Colonic mucosa (tissue), 4 donors: ENCODE results near the gene KLLN. TPM values are rescaled to one million over a fixed set of nuclear protein-coding genes. Genes with fewer than 3 reads are reported as not detected.
A peak's percentile ranks its signal among the peaks of the same experiment; 100 is the strongest.

Experiments used
- DNase-seq: peaks from one replicate; pipeline ENCODE4 v3.0.0-alpha.2; 2020
- H3K27ac ChIP-seq: fragments of 200-600 bp; one replicate; pipeline ENCODE4 v1.8.0; 2021
- H3K27me3 ChIP-seq: fragments of 200-600 bp; one replicate; pipeline ENCODE4 v1.8.0; 2021
- H3K36me3 ChIP-seq: fragments of 200-600 bp; one replicate; pipeline ENCODE4 v1.8.0; 2021
- H3K4me1 ChIP-seq: fragments of 200-600 bp; one replicate; pipeline ENCODE4 v1.8.0; 2021; ENCODE audit warnings: mild to moderate bottlenecking
- H3K4me3 ChIP-seq: fragments of 200-600 bp; one replicate; pipeline ENCODE4 v1.8.0; 2021
- H3K9ac ChIP-seq, 2 donors: one replicate each; pipeline ENCODE4 v1.7.0; 2013; ENCODE audit warnings: control low read depth in 2 of 2, low read depth in 2 of 2, low read length in 2 of 2
- H3K9me3 ChIP-seq: fragments of 200-600 bp; one replicate; pipeline ENCODE4 v1.8.0; 2021
- intact Hi-C: fragments of 100-400 bp; cut with DNase I; formaldehyde crosslinking; loops from one replicate; pipeline ENCODE4 v1.14.1; 2022
- total RNA-seq, 2 donors: library from RNA; stranded (reverse); fragmentation: NEBNext Ultra II Directional in 1 of 2; extraction: Animal tissue kit (Norgen Biotek cat#: 25700) in 1 of 2; gene quantifications; one replicate each; pipeline ENCODE4 v1.2.1, GENCODE V29; 2021
- TF ChIP-seq, protein P1 (sequence below): fragments of 200-600 bp; IDR thresholded peaks from one replicate; pipeline ENCODE4 v1.8.0; 2022; ENCODE audit warnings: antibody characterized with exemption, mild to moderate bottlenecking
- donor health status: healthy.
- donor health status: DM: no; HTN: no; CAD: no.
- donor health status: DM: no; HTN: no; CAD: no.

The KLLN gene
- total RNA-seq, 2 donors from 2014 or later: 1.0 to 1.8 TPM

DNA sequence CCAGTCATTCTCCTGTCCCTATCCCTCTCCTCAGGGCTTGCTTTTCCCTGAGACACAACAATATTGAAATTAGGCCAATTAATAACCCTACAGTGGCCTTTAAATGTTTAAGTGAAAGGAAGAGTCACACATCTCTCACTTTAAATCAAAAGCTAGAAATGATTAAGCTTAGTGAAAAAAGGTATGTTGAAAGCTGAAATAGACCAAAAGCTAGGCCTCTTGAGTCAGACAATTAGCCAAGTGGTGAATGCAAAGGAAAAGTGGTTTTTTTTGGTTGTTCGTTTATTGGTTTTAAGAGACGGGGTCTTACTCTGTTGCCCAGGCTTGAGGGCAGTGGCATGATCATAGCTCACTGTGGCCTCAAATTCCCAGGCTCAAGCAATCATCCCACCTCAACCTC lies 35.7 kb downstream of the KLLN start:
- Histone ChIP-seq H3K9ac (no peak overlapping the region), H3K36me3 (no peaks in the 10 kb centered on the region), H3K4me3 (no peak overlapping the region), H3K27ac (no peak overlapping the region), H3K9me3 (no peaks in the 10 kb centered on the region), H3K4me1 (no peaks in the 10 kb centered on the region), H3K27me3 (no peaks in the 10 kb centered on the region)
- TF ChIP-seq, protein P1, sequence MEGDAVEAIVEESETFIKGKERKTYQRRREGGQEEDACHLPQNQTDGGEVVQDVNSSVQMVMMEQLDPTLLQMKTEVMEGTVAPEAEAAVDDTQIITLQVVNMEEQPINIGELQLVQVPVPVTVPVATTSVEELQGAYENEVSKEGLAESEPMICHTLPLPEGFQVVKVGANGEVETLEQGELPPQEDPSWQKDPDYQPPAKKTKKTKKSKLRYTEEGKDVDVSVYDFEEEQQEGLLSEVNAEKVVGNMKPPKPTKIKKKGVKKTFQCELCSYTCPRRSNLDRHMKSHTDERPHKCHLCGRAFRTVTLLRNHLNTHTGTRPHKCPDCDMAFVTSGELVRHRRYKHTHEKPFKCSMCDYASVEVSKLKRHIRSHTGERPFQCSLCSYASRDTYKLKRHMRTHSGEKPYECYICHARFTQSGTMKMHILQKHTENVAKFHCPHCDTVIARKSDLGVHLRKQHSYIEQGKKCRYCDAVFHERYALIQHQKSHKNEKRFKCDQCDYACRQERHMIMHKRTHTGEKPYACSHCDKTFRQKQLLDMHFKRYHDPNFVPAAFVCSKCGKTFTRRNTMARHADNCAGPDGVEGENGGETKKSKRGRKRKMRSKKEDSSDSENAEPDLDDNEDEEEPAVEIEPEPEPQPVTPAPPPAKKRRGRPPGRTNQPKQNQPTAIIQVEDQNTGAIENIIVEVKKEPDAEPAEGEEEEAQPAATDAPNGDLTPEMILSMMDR: no peak
- no peak for DNase-seq
- intact Hi-C loops: no loop called here

- intact Hi-C loops: no loop called here
- TF ChIP-seq, protein P1: no peak
- no peaks in the 10 kb centered on the region for H3K9me3 ChIP-seq
- no peak overlapping the region for H3K27ac ChIP-seq
- no peak overlapping the region for H3K4me3 ChIP-seq
- no peak overlapping the region for H3K9ac ChIP-seq
- H3K27me3 ChIP-seq: no peaks in the 10 kb centered on the region
- H3K36me3 ChIP-seq: no peaks in the 10 kb centered on the region
- no peaks in the 10 kb centered on the region for H3K4me1 ChIP-seq
- no peak for DNase-seq
Measured at GRCh38 chr10:87826653-87827052, 36.7 kb downstream of the KLLN start.

GRCh38 chr10:87819289-87819585 lies 44.1 kb downstream of the KLLN start:
- TF ChIP-seq, protein P1: no peak
- no peaks in the 10 kb centered on the region for H3K9me3 ChIP-seq
- H3K36me3 ChIP-seq: no peaks in the 10 kb centered on the region
- intact Hi-C loops: no loop called here
- no peak overlapping the region for H3K27ac ChIP-seq
- no peaks in the 10 kb centered on the region for H3K27me3 ChIP-seq
- H3K9ac ChIP-seq: no peak overlapping the region
- H3K4me3 ChIP-seq: no peak overlapping the region
- DNase-seq: no peak
- H3K4me1 ChIP-seq: no peaks in the 10 kb centered on the region

DNA sequence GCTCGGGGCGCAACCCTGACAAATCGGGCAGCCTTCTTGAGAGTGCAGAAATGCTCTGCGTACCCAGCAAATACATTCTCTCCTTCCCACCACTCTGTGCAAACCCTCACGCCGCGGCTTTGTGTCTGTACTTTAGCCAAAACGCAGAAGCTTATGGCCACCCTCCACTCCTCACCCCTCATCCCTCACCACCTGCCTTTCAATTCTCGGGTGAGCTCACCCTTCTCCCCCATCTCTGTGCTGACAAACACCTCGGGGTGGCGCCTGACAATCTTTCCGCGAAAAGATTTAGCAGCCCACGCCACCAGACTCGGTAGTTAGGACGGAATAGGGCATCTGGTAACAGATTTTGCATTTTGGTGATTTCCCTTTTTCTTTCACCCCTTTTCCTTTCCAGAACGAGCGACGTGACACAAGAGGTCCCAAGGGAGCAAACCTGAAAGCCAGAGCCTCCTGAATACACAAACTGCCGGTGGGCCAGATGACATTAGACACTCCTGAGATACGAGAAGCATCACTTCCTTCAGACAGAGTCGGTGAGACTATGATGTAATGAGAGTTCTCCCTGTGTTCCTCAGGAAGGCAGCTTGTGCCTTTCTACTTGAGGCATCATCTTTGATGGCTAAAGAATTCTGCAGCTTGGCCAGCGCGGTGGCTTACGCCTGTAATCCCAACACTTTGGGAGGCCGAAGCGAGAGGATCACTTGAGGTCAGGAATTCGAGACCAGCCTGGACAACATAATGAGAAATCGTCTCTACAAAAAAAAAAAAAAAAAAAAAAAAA lies 44.6 kb downstream of the KLLN start:
- no peaks in the 10 kb centered on the region for H3K27me3 ChIP-seq
- no peaks in the 10 kb centered on the region for H3K9me3 ChIP-seq
- no peaks in the 10 kb centered on the region for H3K4me1 ChIP-seq
- peak overlapping the region; percentile 68 for H3K4me3 ChIP-seq
- peak overlapping the region; percentile 88 for H3K27ac ChIP-seq
- intact Hi-C loops: no loop called here
- H3K9ac ChIP-seq: peak overlapping the region; percentile 62 to 83
- TF ChIP-seq, protein P1: no peak
- H3K36me3 ChIP-seq: no peaks in the 10 kb centered on the region
- peak; percentile 60 for DNase-seq

GRCh38 chr10:87817609-87818504 lies 45.5 kb downstream of the KLLN start, which contains the start of gene ATAD1:
Gene ATAD1 (minus strand): TSS chr10:87818226. CDS start chr10:87814599, 3,627 bp downstream.
- intact Hi-C loops: no loop called here
- Histone ChIP-seq H3K36me3 (no peaks in the 10 kb centered on the region), H3K4me1 (no peaks in the 10 kb centered on the region), H3K9ac (peak within 1 kb of the TSS; percentile 78 to 83), H3K4me3 (peak within 1 kb of the TSS; percentile 68), H3K9me3 (no peaks in the 10 kb centered on the region), H3K27ac (peak within 1 kb of the TSS; percentile 88), H3K27me3 (no peaks in the 10 kb centered on the region)
- TF ChIP-seq, protein P1: peak; percentile 13
- DNase-seq: peak; percentile 90
